ENCODE data around the gene WDTC1.

The WDTC1 gene

GRCh38 chr1:27335506-27336422 is 101.3 kb downstream of the WDTC1 start:
- DNase-seq (ENCODE audit: low read depth), result no peak

GRCh38 chr1:27336756-27337155 is 102.3 kb downstream of the WDTC1 start:
- no peak for DNase-seq (ENCODE audit: low read depth)

- DNase-seq (ENCODE audit: low read depth), result no peak
Measured at GRCh38 chr1:27338751-27339150, 104.3 kb downstream of the WDTC1 start.

- no peak for DNase-seq (ENCODE audit: low read depth)
Measured at GRCh38 chr1:27339213-27339612, 104.8 kb downstream of the WDTC1 start.

GRCh38 chr1:27341525-27342252 is 107.3 kb downstream of the WDTC1 start, which contains the start of gene SYTL1:
Gene SYTL1, plus strand, starts transcription at chr1:27342022. Its CDS starts 3,313 bp downstream, at chr1:27345335.
- no peak for DNase-seq (ENCODE audit: low read depth)

GRCh38 chr1:27342391-27342777 is 108.0 kb downstream of the WDTC1 start:
- no peak for DNase-seq (ENCODE audit: low read depth)

- no peak for DNase-seq (ENCODE audit: low read depth)
Measured at GRCh38 chr1:27342778-27343638, 108.6 kb downstream of the WDTC1 start.

- no peak for DNase-seq (ENCODE audit: low read depth)
Measured at GRCh38 chr1:27343639-27344025, 109.2 kb downstream of the WDTC1 start.

- DNase-seq (ENCODE audit: low read depth), result no peak
Measured at GRCh38 chr1:27345272-27345671, 110.8 kb downstream of the WDTC1 start.

GRCh38 chr1:27346357-27346756 is 111.9 kb downstream of the WDTC1 start:
- no peak for DNase-seq (ENCODE audit: low read depth)

- no peak for DNase-seq (ENCODE audit: low read depth)
Measured at GRCh38 chr1:27346991-27347624, 112.7 kb downstream of the WDTC1 start.

- no peak for DNase-seq (ENCODE audit: low read depth)
Measured at GRCh38 chr1:27348861-27349783, 114.7 kb downstream of the WDTC1 start.

- no peak for DNase-seq (ENCODE audit: low read depth)
Measured at GRCh38 chr1:27349784-27350662, 115.6 kb downstream of the WDTC1 start.

GRCh38 chr1:27350663-27351540 is 116.5 kb downstream of the WDTC1 start:
- DNase-seq (ENCODE audit: low read depth), result no peak

- DNase-seq (ENCODE audit: low read depth), result no peak
Measured at GRCh38 chr1:27351541-27352107, 117.2 kb downstream of the WDTC1 start.

GRCh38 chr1:27353166-27353565 is 118.7 kb downstream of the WDTC1 start:
- DNase-seq (ENCODE audit: low read depth), result no peak

GRCh38 chr1:27353629-27354028 is 119.2 kb downstream of the WDTC1 start:
- DNase-seq (ENCODE audit: low read depth), result no peak

- no peak for DNase-seq (ENCODE audit: low read depth)
Measured at GRCh38 chr1:27355683-27356082, 121.3 kb downstream of the WDTC1 start.
